Stimulated activated CD8-positive, alpha-beta memory T cell treated with anti-CD3 and anti-CD28 coated beads, Interleukin-12 subunit alpha, Interleukin-12 subunit beta, amount 100 ng/mL, for 24 hours (primary cell): ENCODE measurements around the gene CHRNB2.

Experiments used
- DNase-seq: peaks from one replicate; pipeline ENCODE4 v3.0.0-alpha.2; 2020; ENCODE audit errors: extremely low read depth

Gene CHRNB2

DNA sequence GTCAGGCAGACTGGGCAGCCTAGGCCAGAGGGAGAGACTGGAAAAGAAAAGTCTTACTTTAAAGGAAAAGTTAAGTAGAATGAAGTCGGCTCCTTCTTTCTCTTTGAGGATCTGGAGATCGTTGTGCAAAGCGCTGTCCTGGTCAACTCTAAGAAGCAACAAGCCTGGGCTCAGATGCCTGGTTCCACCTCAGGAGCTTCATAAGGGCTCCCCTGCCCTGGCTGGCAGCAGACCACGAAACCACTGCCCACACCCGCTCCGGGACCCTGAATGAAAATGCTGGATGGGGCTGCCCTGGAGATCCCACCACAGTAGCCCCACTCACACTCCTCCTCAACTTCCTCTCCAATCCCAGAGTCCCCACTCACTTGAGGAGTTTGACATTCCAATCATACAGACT lies 15.5 kb upstream of the CHRNB2 start:
- DNase-seq, result no peak

- DNase-seq, result no peak
Observed at GRCh38 chr1:154553056-154554030, 14.2 kb upstream of the CHRNB2 start.

DNA sequence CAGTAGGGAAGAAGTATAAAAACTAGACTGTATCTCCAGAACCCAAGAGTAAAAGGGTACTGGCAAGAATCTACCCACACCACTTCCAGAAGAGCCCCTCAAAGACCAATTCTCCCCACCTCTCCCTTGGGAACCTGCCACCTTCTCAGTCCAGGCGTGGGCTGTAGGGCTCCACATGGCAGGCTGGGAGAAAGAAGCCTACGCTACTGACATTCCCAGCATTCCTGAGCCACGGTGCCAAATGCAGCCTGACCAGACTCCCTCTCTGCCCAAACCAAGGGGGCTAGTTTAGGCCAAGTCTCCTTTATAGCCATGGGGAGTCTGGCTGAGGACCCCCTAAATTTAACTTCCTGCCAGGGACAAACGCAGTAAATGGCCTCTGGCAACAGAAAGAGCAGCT lies 11.2 kb upstream of the CHRNB2 start:
- DNase-seq, result no peak

- DNase-seq, result no peak
Observed at GRCh38 chr1:154557248-154557938, 10.2 kb upstream of the CHRNB2 start.

GRCh38 chr1:154557939-154558719 lies 9.4 kb upstream of the CHRNB2 start, which contains the start of gene UBE2Q1:
Gene UBE2Q1, minus strand, starts transcription at chr1:154558662. Its CDS starts 109 bp downstream, at chr1:154558553.
- no peak for DNase-seq

DNA sequence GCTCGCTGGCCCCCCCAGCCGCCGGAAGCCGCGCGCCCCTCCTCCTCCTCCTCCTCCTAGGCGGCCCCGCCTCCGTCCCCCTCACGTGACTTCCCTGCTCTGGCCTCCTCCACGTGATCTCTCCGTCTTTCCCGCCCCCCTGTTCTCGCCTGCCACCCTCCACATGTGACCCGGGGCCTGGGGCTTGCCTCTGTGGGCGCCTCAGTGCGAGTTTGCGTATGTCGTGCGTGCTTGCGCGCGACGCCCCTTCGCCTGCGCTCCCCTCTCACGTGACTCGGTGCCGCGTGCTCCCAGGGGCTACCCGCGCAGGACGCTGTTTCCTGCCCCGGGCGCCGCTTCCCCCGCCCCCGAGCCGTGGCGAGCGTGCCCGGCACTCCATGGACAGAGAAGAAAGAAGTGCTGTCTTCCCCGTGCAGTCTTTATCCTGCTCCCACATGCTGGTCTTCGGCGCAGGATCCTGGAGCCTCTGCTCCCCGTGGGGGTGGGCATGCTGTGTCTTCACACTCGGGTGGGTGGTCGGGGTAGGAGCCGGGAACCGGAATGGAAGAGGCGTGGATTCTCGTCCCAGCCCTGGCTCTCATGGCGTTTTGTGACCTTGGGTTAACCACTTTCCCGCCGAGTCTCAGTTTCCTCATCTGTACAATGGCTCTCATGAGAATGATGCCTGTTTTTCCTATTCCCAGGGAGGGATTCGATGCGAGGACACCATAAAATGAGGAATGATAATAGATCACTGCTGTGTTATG lies 8.7 kb upstream of the CHRNB2 start:
- peak; percentile 100 for DNase-seq

DNA sequence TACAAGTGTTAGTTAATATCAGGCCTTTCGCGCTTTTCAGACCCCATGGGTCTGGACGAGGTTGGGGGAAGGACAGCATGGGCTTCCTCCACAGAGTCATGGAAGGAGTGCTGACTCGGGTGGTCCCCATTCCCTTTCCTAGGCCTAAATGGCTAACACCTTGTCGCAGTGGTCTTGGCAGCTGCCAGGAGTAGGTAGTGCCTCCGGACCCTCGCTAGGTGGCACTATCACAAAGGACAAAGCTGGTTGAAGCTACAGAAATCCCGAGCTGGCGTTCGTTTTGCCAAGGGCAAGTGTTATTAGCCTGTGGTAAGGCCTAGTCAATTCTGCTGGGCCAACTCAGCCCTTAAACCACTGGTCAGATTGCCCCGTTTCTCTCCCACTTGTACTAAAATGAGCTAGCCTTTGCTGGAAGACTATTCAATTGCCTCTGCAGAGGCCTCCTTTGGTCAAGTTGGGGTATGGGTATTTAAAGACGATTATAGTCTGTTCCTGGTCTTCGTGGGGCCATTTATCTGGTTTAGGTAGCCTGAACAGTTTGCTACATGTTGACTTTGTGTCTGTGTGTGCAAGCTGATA lies 8.0 kb upstream of the CHRNB2 start:
- peak; percentile 55 for DNase-seq

GRCh38 chr1:154565876-154566275 lies 1.7 kb upstream of the CHRNB2 start:
- no peak for DNase-seq

DNA sequence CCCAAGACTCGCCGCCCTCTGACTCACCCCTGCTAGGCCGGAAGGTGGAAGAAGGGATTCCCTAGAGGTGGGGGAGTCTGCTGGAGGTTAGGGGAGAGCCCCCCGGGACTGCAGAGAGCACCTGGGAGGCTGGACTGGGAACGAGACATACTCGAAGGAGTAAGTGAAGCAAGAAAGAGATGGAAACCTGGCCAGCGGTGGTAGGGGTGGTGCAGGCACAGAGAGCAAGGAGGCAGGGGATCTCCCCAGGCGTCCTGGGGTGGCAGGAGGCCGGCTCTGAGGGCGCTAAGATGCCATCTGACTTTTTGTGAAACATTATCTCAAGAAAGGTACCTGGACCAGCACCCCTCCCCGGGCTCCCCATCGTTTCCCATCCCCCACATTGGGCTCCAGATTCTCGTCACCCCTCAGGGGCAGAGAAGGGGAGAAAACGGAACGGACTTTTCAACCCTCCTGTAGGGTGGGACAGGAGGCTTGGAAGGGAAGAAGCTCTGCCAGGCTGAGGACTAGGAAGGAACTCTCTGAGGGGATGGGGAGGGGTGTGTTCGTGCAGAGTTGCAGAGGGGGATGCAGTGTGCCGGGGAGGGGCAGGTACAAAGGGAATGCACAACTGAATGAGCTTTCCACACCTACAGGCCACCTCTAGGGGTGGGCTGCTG lies 708 bp downstream of the CHRNB2 start:
- no peak for DNase-seq

- DNase-seq, result no peak
Observed at GRCh38 chr1:154571244-154571963, 3.8 kb downstream of the CHRNB2 start.

GRCh38 chr1:154571964-154572288 lies 4.3 kb downstream of the CHRNB2 start:
- no peak for DNase-seq

- DNase-seq, result no peak
Observed at GRCh38 chr1:154572468-154573167, 5.0 kb downstream of the CHRNB2 start.

GRCh38 chr1:154573168-154573510 lies 5.6 kb downstream of the CHRNB2 start:
- no peak for DNase-seq

GRCh38 chr1:154574716-154575115 lies 7.1 kb downstream of the CHRNB2 start:
- DNase-seq, result no peak

DNA sequence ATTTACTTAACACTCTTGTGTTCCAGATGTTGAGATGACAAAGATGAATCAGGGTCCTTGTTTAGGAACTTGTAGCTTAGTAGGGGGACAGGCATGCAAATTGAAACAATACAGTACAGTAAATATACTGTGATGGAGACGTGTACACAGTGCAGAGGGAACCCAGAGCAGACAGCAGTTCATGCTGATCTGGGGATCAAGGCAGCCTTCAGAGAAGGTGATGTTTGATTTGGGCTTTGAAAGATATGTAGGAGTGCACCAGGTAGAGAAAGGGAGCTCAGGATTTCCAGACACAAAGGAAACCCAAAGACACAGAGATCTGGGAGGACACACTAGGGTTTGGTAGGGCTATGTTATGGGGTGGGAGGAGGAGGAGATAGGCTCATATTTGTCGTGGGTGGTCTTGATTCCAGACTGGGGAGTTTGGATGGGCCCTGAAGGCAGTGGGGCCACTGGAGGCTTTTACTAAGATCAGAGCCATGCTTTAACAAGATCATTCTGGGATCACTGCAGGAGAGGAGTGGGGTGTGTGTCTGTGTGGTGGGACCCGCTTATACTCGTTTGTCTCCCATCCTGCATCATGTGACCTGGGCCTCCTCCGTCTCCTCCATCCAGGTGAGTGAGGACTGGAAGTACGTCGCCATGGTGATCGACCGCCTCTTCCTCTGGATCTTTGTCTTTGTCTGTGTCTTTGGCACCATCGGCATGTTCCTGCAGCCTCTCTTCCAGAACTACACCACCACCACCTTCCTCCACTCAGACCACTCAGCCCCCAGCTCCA lies 7.8 kb downstream of the CHRNB2 start:
- DNase-seq, result no peak

DNA sequence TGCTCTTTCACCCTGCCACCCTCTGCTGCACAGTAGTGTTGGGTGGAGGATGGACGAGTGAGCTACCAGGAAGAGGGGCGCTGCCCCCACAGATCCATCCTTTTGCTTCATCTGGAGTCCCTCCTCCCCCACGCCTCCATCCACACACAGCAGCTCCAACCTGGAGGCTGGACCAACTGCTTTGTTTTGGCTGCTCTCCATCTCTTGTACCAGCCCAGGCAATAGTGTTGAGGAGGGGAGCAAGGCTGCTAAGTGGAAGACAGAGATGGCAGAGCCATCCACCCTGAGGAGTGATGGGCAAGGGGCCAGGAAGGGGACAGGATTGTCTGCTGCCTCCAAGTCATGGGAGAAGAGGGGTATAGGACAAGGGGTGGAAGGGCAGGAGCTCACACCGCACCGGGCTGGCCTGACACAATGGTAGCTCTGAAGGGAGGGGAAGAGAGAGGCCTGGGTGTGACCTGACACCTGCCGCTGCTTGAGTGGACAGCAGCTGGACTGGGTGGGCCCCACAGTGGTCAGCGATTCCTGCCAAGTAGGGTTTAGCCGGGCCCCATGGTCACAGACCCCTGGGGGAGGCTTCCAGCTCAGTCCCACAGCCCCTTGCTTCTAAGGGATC lies 8.5 kb downstream of the CHRNB2 start:
- DNase-seq, result no peak

- no peak for DNase-seq
Observed at GRCh38 chr1:154577346-154578057, 9.9 kb downstream of the CHRNB2 start.

GRCh38 chr1:154578058-154578418 lies 10.5 kb downstream of the CHRNB2 start:
- DNase-seq, result no peak
